ENCODE data around the gene SETDB2. TPM values are rescaled to one million over a fixed set of nuclear protein-coding genes. Genes with fewer than 3 reads are reported as not detected.
A peak's percentile ranks its signal among the peaks of the same experiment; 100 is the strongest.

SETDB2 gene
- polyA plus RNA-seq, 4 donors: 2.2 to 17.0 (median 3.8) TPM

DNA sequence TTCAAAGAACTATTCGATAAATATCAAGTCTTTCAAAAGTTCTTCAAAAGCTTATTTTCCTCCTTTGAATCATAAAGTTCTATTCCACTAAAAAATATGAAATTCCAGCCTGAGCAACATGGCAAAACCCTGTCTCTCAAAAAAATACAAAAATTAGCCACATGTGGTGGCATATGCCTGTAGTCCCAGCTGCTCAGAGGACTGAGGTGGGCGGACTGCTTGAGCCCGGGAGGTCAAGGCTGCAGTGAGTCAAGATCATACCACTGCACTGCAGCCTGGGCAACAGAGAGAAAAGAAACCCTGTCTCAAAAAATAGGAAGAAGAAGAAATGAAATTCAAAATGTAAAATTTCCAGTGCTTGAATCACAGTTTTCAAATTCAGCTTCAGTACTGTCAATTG lies 24.8 kb upstream of the SETDB2 start:
- H3K4me1 ChIP-seq (ENCODE audit: control insufficient read depth in 3 of 3, insufficient read depth in 2 of 3, low read depth in 1 of 3, low read length in 2 of 3): no peaks in the 10 kb centered on the region
- no peak overlapping the region for H3K4me3 ChIP-seq (ENCODE audit: low read depth in 1 of 3, low read length in 3 of 3)
- DNase-seq: no peak
- H3K9me3 ChIP-seq (ENCODE audit: control insufficient read depth in 2 of 2, insufficient read depth in 1 of 2, low read depth in 1 of 2, low read length in 1 of 2): no peaks in the 10 kb centered on the region
- H3K36me3 ChIP-seq (ENCODE audit: control insufficient read depth in 3 of 3, insufficient read depth in 2 of 3, low read depth in 1 of 3, low read length in 3 of 3): no peaks in the 10 kb centered on the region
- H3K27me3 ChIP-seq (ENCODE audit: control insufficient read depth in 3 of 3, insufficient read depth in 3 of 3, low read length in 3 of 3): no peaks in the 10 kb centered on the region
- FAIRE-seq: no peak
- H3K27ac ChIP-seq (ENCODE audit: low read depth in 1 of 3, low read length in 2 of 3): no peak overlapping the region
- WGBS, 3 donors: 81 to 88% (median 85%) methylated on average over 3 of the region's 3 CpGs

DNA sequence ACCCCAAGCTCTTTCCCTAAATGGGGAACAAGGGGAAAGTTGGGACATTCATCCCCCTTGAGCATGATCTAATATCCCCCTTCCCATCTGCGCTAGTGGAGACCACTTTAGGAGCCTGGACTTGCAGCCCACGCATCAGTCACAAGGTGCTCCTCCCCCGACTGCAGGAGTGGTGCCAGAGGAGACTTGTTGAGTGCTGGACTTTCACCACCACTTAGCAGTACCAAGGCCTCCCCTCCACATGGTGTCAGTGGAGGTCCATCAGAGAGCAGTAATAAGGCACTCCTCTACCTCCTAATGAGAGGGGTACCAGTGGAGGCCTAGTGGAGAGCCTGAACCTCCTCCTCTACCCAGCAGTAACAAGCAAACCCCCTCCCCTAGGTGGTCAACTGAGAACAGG lies 22.7 kb upstream of the SETDB2 start:
- Histone ChIP-seq H3K27me3 (ENCODE audit: control insufficient read depth in 3 of 3, insufficient read depth in 3 of 3, low read length in 3 of 3) (no peaks in the 10 kb centered on the region), H3K4me1 (ENCODE audit: control insufficient read depth in 3 of 3, insufficient read depth in 2 of 3, low read depth in 1 of 3, low read length in 2 of 3) (no peaks in the 10 kb centered on the region), H3K9me3 (ENCODE audit: control insufficient read depth in 2 of 2, insufficient read depth in 1 of 2, low read depth in 1 of 2, low read length in 1 of 2) (no peaks in the 10 kb centered on the region), H3K4me3 (ENCODE audit: low read depth in 1 of 3, low read length in 3 of 3) (no peak overlapping the region), H3K36me3 (ENCODE audit: control insufficient read depth in 3 of 3, insufficient read depth in 2 of 3, low read depth in 1 of 3, low read length in 3 of 3) (no peaks in the 10 kb centered on the region), H3K27ac (ENCODE audit: low read depth in 1 of 3, low read length in 2 of 3) (no peak overlapping the region)
- WGBS, 3 donors: 83 to 91% (median 85%) methylated on average over 3 of the region's 3 CpGs
- FAIRE-seq (no peak), DNase-seq (peak; percentile 21 to 24)

DNA sequence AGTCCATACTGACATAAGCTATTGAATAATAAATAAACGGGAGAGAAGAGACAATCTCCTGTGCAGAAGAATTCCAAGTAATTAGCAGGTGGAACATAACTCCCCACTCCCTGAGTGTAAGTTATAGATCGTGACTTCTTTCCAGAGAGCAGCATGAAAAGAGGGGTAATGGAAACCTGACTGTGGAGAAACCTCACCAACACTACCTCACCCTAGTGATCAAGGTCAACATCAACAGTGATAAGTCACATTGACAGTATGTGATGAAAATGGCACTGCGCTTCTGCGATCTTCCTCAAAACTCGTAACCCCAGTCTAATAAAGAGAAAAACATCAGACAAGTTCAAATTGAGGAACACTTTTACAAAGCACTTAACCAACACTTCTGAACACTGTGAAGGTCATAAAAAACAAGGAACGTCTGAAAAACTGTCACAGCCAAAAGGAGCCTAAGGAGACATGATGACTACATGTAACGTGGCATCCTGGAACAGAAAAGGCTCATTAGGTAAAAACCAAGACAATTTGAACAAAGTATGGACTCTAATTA lies 20.0 kb upstream of the SETDB2 start:
- H3K4me3 ChIP-seq (ENCODE audit: low read depth in 1 of 3, low read length in 3 of 3): no peak overlapping the region
- DNase-seq (no peak), FAIRE-seq (no peak)
- 80 to 83% (median 80%) methylated on average over 7 of the region's 7 CpGs for WGBS, 3 donors
- no peaks in the 10 kb centered on the region for H3K36me3 ChIP-seq (ENCODE audit: control insufficient read depth in 3 of 3, insufficient read depth in 2 of 3, low read depth in 1 of 3, low read length in 3 of 3)
- no peaks in the 10 kb centered on the region for H3K9me3 ChIP-seq (ENCODE audit: control insufficient read depth in 2 of 2, insufficient read depth in 1 of 2, low read depth in 1 of 2, low read length in 1 of 2)
- no peak overlapping the region for H3K27ac ChIP-seq (ENCODE audit: low read depth in 1 of 3, low read length in 2 of 3)
- no peaks in the 10 kb centered on the region for H3K27me3 ChIP-seq (ENCODE audit: control insufficient read depth in 3 of 3, insufficient read depth in 3 of 3, low read length in 3 of 3)
- H3K4me1 ChIP-seq (ENCODE audit: control insufficient read depth in 3 of 3, insufficient read depth in 2 of 3, low read depth in 1 of 3, low read length in 2 of 3): no peaks in the 10 kb centered on the region

DNA sequence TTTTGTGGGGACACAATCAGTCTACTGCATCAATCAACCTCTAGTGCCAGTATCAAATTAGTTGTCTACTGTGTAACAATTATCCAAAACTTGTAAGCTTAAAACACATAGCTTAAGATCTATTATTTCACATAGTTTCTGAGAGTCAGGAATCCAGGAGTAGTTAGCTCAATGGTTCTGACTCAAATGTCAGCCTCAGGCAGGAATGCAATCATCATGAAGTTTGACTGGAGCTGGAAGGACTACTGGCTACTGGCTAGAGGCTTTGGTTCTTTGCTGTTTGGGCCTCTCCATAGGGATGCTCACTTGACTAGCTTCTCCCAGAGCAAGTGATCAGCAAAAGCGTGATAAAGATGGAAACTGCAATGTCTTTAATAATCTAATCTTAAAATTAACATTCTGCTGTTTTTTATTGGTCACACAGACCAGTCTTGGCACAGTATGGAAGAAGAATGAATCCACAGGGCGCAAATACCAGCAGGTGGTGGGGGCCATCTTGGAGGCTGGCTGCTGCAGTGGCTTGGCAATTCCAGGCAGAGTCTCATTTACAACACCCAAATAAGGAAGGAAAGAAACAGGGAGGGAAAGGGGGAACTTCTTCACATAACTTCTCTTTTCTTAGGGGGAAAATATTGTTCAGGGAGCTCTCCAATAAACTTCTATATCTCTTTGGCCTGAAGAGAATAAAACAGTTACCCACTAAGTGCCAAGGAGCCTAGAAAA lies 15.9 kb upstream of the SETDB2 start:
- FAIRE-seq: no peak
- Histone ChIP-seq H3K27me3 (ENCODE audit: control insufficient read depth in 3 of 3, insufficient read depth in 3 of 3, low read length in 3 of 3) (no peaks in the 10 kb centered on the region), H3K4me1 (ENCODE audit: control insufficient read depth in 3 of 3, insufficient read depth in 2 of 3, low read depth in 1 of 3, low read length in 2 of 3) (no peaks in the 10 kb centered on the region), H3K9me3 (ENCODE audit: control insufficient read depth in 2 of 2, insufficient read depth in 1 of 2, low read depth in 1 of 2, low read length in 1 of 2) (no peaks in the 10 kb centered on the region), H3K27ac (ENCODE audit: low read depth in 1 of 3, low read length in 2 of 3) (no peak overlapping the region), H3K36me3 (ENCODE audit: control insufficient read depth in 3 of 3, insufficient read depth in 2 of 3, low read depth in 1 of 3, low read length in 3 of 3) (peaks cover 0 to 3% (median 0%) of the 10 kb centered on the region in 3 donors), H3K4me3 (ENCODE audit: low read depth in 1 of 3, low read length in 3 of 3) (no peak overlapping the region)
- 92 to 100% (median 98%) methylated on average over 2 of the region's 2 CpGs for WGBS, 3 donors
- no peak for DNase-seq

DNA sequence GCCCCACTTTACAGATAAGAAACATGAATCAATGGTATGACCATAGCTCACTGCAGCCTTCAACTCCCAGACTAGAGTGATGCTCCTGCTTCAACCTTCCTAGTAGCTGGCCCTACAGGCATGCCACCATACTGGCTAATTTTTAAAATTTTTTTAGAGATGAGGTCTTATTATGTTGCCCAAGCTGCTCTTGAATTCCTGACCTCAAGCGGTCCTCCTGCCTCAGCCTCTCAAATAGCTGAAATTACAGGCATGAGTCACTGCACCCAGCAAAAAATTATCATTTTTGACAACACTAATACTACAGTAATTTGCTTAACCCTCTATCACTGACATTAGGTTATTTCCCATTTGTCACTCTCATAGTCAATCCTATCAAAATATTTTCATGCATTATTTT lies 15.0 kb upstream of the SETDB2 start:
- 97 to 100% (median 97%) methylated on average over 1 of the region's 1 CpG for WGBS, 3 donors
- Histone ChIP-seq H3K27ac (ENCODE audit: low read depth in 1 of 3, low read length in 2 of 3) (no peak overlapping the region), H3K4me3 (ENCODE audit: low read depth in 1 of 3, low read length in 3 of 3) (no peak overlapping the region), H3K36me3 (ENCODE audit: control insufficient read depth in 3 of 3, insufficient read depth in 2 of 3, low read depth in 1 of 3, low read length in 3 of 3) (peaks cover 0 to 3% (median 0%) of the 10 kb centered on the region in 3 donors), H3K9me3 (ENCODE audit: control insufficient read depth in 2 of 2, insufficient read depth in 1 of 2, low read depth in 1 of 2, low read length in 1 of 2) (no peaks in the 10 kb centered on the region), H3K27me3 (ENCODE audit: control insufficient read depth in 3 of 3, insufficient read depth in 3 of 3, low read length in 3 of 3) (no peaks in the 10 kb centered on the region), H3K4me1 (ENCODE audit: control insufficient read depth in 3 of 3, insufficient read depth in 2 of 3, low read depth in 1 of 3, low read length in 2 of 3) (no peaks in the 10 kb centered on the region)
- no peak for DNase-seq
- FAIRE-seq: no peak

DNA sequence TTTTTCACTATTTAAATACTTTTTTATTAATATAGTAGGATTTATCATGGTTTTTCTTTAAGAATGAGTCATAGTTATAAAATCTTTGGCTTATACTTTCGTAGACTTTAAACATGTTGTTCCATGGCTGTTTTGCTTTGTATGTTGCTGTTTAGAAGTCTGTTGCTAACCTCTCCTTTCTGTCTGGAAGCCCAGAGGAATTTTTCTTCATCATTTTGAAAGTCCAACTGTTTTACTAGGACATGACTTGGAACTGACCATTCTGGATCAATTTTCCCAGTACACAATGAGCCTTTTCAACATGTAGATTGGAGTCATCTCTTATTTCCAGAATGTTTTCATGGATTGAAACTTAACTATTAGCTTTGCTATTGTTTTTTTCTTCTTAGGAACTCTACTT lies 8.1 kb upstream of the SETDB2 start:
- peaks cover 0 to 3% (median 0%) of the 10 kb centered on the region in 3 donors for H3K36me3 ChIP-seq (ENCODE audit: control insufficient read depth in 3 of 3, insufficient read depth in 2 of 3, low read depth in 1 of 3, low read length in 3 of 3)
- H3K27me3 ChIP-seq (ENCODE audit: control insufficient read depth in 3 of 3, insufficient read depth in 3 of 3, low read length in 3 of 3): no peaks in the 10 kb centered on the region
- no peak overlapping the region for H3K27ac ChIP-seq (ENCODE audit: low read depth in 1 of 3, low read length in 2 of 3)
- H3K9me3 ChIP-seq (ENCODE audit: control insufficient read depth in 2 of 2, insufficient read depth in 1 of 2, low read depth in 1 of 2, low read length in 1 of 2): no peaks in the 10 kb centered on the region
- H3K4me1 ChIP-seq (ENCODE audit: control insufficient read depth in 3 of 3, insufficient read depth in 2 of 3, low read depth in 1 of 3, low read length in 2 of 3): no peaks in the 10 kb centered on the region
- DNase-seq (no peak), FAIRE-seq (no peak)
- 73 to 84% (median 76%) methylated on average over 1 of the region's 1 CpG for WGBS, 3 donors
- H3K4me3 ChIP-seq (ENCODE audit: low read depth in 1 of 3, low read length in 3 of 3): no peak overlapping the region

DNA sequence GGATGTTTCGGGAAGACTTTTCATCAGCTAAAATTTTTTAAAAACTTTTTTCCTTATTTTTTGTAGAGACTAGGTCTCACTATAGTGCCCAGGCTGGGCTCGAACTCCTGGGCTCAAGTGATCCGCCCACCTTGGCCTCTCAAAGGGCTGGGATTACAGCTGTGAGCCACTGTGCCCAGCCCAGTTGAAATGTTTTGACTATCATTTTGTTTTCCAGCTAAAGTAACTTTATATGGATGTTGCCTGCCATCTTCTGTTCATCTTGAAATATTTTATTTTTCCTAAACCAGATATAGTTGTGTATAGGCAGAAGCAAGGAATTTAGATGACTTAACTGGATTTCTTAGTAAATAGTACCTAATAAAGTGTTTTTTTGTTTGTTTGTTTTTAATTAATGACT lies 7.2 kb upstream of the SETDB2 start:
- Histone ChIP-seq H3K27ac (ENCODE audit: low read depth in 1 of 3, low read length in 2 of 3) (no peak overlapping the region), H3K9me3 (ENCODE audit: control insufficient read depth in 2 of 2, insufficient read depth in 1 of 2, low read depth in 1 of 2, low read length in 1 of 2) (no peaks in the 10 kb centered on the region), H3K4me1 (ENCODE audit: control insufficient read depth in 3 of 3, insufficient read depth in 2 of 3, low read depth in 1 of 3, low read length in 2 of 3) (no peaks in the 10 kb centered on the region), H3K27me3 (ENCODE audit: control insufficient read depth in 3 of 3, insufficient read depth in 3 of 3, low read length in 3 of 3) (no peaks in the 10 kb centered on the region), H3K4me3 (ENCODE audit: low read depth in 1 of 3, low read length in 3 of 3) (no peak overlapping the region), H3K36me3 (ENCODE audit: control insufficient read depth in 3 of 3, insufficient read depth in 2 of 3, low read depth in 1 of 3, low read length in 3 of 3) (peaks cover 0 to 3% (median 0%) of the 10 kb centered on the region in 3 donors)
- 39 to 55% (median 53%) methylated on average over 3 of the region's 3 CpGs for WGBS, 3 donors
- FAIRE-seq (no peak), DNase-seq (peak; percentile 8 to 9)

DNA sequence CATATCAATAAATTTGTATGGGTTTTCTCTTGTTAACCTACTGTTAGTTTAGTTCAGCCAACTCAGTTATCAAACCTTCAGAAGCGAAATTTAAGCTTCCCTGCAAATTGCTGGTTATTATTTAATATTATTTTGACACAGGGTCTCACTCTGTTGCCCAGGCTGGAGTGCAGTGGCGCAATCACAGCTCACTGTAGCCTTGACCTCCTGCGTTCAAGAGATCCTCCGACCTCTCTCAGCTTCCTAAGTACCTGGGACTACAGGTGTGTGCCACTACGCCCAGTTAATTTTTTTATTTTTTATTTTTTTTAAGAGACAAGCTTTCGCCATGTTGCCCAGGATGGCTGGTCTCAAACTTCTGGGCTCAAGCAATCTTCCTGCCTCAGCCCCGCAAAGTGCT lies 6.4 kb upstream of the SETDB2 start:
- H3K4me3 ChIP-seq (ENCODE audit: low read depth in 1 of 3, low read length in 3 of 3): no peak overlapping the region
- 83 to 93% (median 90%) methylated on average over 7 of the region's 7 CpGs for WGBS, 3 donors
- H3K4me1 ChIP-seq (ENCODE audit: control insufficient read depth in 3 of 3, insufficient read depth in 2 of 3, low read depth in 1 of 3, low read length in 2 of 3): no peaks in the 10 kb centered on the region
- DNase-seq: no peak
- H3K36me3 ChIP-seq (ENCODE audit: control insufficient read depth in 3 of 3, insufficient read depth in 2 of 3, low read depth in 1 of 3, low read length in 3 of 3): no peaks in the 10 kb centered on the region
- H3K27ac ChIP-seq (ENCODE audit: low read depth in 1 of 3, low read length in 2 of 3): no peak overlapping the region
- no peak for FAIRE-seq
- no peaks in the 10 kb centered on the region for H3K27me3 ChIP-seq (ENCODE audit: control insufficient read depth in 3 of 3, insufficient read depth in 3 of 3, low read length in 3 of 3)
- no peaks in the 10 kb centered on the region for H3K9me3 ChIP-seq (ENCODE audit: control insufficient read depth in 2 of 2, insufficient read depth in 1 of 2, low read depth in 1 of 2, low read length in 1 of 2)

DNA sequence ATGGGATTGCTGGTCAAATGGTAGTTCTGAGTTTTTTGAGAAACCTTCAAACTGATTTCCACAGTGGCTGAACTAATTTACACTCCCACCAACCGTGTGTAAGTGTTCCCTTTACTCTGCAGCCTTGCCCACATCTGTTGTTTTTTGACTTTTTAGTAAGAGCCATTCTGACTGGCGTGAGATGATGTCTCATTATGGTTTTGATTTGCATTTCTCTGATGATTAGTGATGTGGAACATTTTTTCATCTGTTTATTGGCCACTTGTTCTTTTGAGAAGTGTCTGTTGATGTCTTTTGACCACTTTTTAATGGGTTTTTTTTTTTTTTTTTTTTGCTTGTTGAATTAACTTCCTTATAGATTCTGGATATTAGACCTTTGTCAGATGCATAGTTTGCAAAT lies 4.5 kb upstream of the SETDB2 start:
- Histone ChIP-seq H3K4me3 (ENCODE audit: low read depth in 1 of 3, low read length in 3 of 3) (no peak overlapping the region), H3K4me1 (ENCODE audit: control insufficient read depth in 3 of 3, insufficient read depth in 2 of 3, low read depth in 1 of 3, low read length in 2 of 3) (peaks cover 0 to 3% (median 0%) of the 10 kb centered on the region in 3 donors), H3K27ac (ENCODE audit: low read depth in 1 of 3, low read length in 2 of 3) (no peak overlapping the region), H3K27me3 (ENCODE audit: control insufficient read depth in 3 of 3, insufficient read depth in 3 of 3, low read length in 3 of 3) (no peaks in the 10 kb centered on the region), H3K36me3 (ENCODE audit: control insufficient read depth in 3 of 3, insufficient read depth in 2 of 3, low read depth in 1 of 3, low read length in 3 of 3) (no peaks in the 10 kb centered on the region), H3K9me3 (ENCODE audit: control insufficient read depth in 2 of 2, insufficient read depth in 1 of 2, low read depth in 1 of 2, low read length in 1 of 2) (no peaks in the 10 kb centered on the region)
- 72 to 81% (median 77%) methylated on average over 2 of the region's 2 CpGs for WGBS, 3 donors
- no peak for DNase-seq
- FAIRE-seq: no peak

Measured in small intestine (tissue), 7 donors.